ENCODE measurements around the gene SPDYE6.
A peak's percentile ranks its signal among the peaks of the same experiment; 100 is the strongest.
"Not testable (repeated sequence)": the region's sequence is repeated elsewhere in the genome, so short reads cannot be mapped to it uniquely, and the experiment has no call there.

SPDYE6 gene

GRCh38 chr7:102390697-102391484 is 34.6 kb upstream of the SPDYE6 start:
- Histone ChIP-seq H3K9ac (ENCODE audit: low read depth, low read length) (no peak overlapping the region), H3K9me3 (ENCODE audit: control insufficient read depth, insufficient read depth, low read length) (no peaks in the 10 kb centered on the region), H3K4me3 (ENCODE audit: low read depth, low read length) (no peak overlapping the region), H3K36me3 (ENCODE audit: control insufficient read depth, insufficient read depth, low read length) (peaks cover 23% of the 10 kb centered on the region), H3K27ac (ENCODE audit: low read depth, low read length) (no peak overlapping the region), H3K27me3 (ENCODE audit: control insufficient read depth, insufficient read depth, low read length) (no peaks in the 10 kb centered on the region), H3K4me1 (ENCODE audit: control insufficient read depth, insufficient read depth, low read length) (0 out of 2 replicates have a peak, but pooled peaks cover 2% of the 10 kb centered on the region)

- H3K4me3 ChIP-seq (ENCODE audit: low read depth, low read length): no peak overlapping the region
- H3K9me3 ChIP-seq (ENCODE audit: control insufficient read depth, insufficient read depth, low read length): no peaks in the 10 kb centered on the region
- H3K9ac ChIP-seq (ENCODE audit: low read depth, low read length): no peak overlapping the region
- no peaks in the 10 kb centered on the region for H3K27me3 ChIP-seq (ENCODE audit: control insufficient read depth, insufficient read depth, low read length)
- H3K36me3 ChIP-seq (ENCODE audit: control insufficient read depth, insufficient read depth, low read length): peaks cover 23% of the 10 kb centered on the region
- no peaks in the 10 kb centered on the region for H3K4me1 ChIP-seq (ENCODE audit: control insufficient read depth, insufficient read depth, low read length)
- no peak overlapping the region for H3K27ac ChIP-seq (ENCODE audit: low read depth, low read length)
Observed at GRCh38 chr7:102389810-102390209, 33.6 kb upstream of the SPDYE6 start.

GRCh38 chr7:102387064-102387463 is 30.8 kb upstream of the SPDYE6 start:
- no peaks in the 10 kb centered on the region for H3K9me3 ChIP-seq (ENCODE audit: control insufficient read depth, insufficient read depth, low read length)
- H3K4me3 ChIP-seq (ENCODE audit: low read depth, low read length): no peak overlapping the region
- no peaks in the 10 kb centered on the region for H3K4me1 ChIP-seq (ENCODE audit: control insufficient read depth, insufficient read depth, low read length)
- H3K36me3 ChIP-seq (ENCODE audit: control insufficient read depth, insufficient read depth, low read length): peaks cover 12% of the 10 kb centered on the region
- no peak overlapping the region for H3K27ac ChIP-seq (ENCODE audit: low read depth, low read length)
- no peak overlapping the region for H3K9ac ChIP-seq (ENCODE audit: low read depth, low read length)
- no peaks in the 10 kb centered on the region for H3K27me3 ChIP-seq (ENCODE audit: control insufficient read depth, insufficient read depth, low read length)

GRCh38 chr7:102381696-102382425 is 25.6 kb upstream of the SPDYE6 start:
- not testable (repeated sequence) for H3K27me3 ChIP-seq (ENCODE audit: control insufficient read depth, insufficient read depth, low read length); H3K4me3 ChIP-seq (ENCODE audit: low read depth, low read length); H3K9me3 ChIP-seq (ENCODE audit: control insufficient read depth, insufficient read depth, low read length); H3K9ac ChIP-seq (ENCODE audit: low read depth, low read length)
- peaks cover 11% of the 10 kb centered on the region for H3K4me1 ChIP-seq (ENCODE audit: control insufficient read depth, insufficient read depth, low read length)
- peak overlapping the region; percentile 90 for H3K27ac ChIP-seq (ENCODE audit: low read depth, low read length)
- peaks cover 34% of the 10 kb centered on the region for H3K36me3 ChIP-seq (ENCODE audit: control insufficient read depth, insufficient read depth, low read length)

- not testable (repeated sequence) for H3K4me3 ChIP-seq (ENCODE audit: low read depth, low read length); H3K27me3 ChIP-seq (ENCODE audit: control insufficient read depth, insufficient read depth, low read length); H3K9me3 ChIP-seq (ENCODE audit: control insufficient read depth, insufficient read depth, low read length); H3K9ac ChIP-seq (ENCODE audit: low read depth, low read length)
- peak overlapping the region; percentile 90 for H3K27ac ChIP-seq (ENCODE audit: low read depth, low read length)
- H3K36me3 ChIP-seq (ENCODE audit: control insufficient read depth, insufficient read depth, low read length): peaks cover 33% of the 10 kb centered on the region
- peaks cover 11% of the 10 kb centered on the region for H3K4me1 ChIP-seq (ENCODE audit: control insufficient read depth, insufficient read depth, low read length)
Observed at GRCh38 chr7:102380837-102381236, 24.6 kb upstream of the SPDYE6 start.

- no peak overlapping the region for H3K27ac ChIP-seq (ENCODE audit: low read depth, low read length)
- H3K9ac ChIP-seq (ENCODE audit: low read depth, low read length): no peak overlapping the region
- no peak overlapping the region for H3K4me3 ChIP-seq (ENCODE audit: low read depth, low read length)
- H3K4me1 ChIP-seq (ENCODE audit: control insufficient read depth, insufficient read depth, low read length): peaks cover 11% of the 10 kb centered on the region
- no peaks in the 10 kb centered on the region for H3K9me3 ChIP-seq (ENCODE audit: control insufficient read depth, insufficient read depth, low read length)
- peaks cover 36% of the 10 kb centered on the region for H3K36me3 ChIP-seq (ENCODE audit: control insufficient read depth, insufficient read depth, low read length)
- no peaks in the 10 kb centered on the region for H3K27me3 ChIP-seq (ENCODE audit: control insufficient read depth, insufficient read depth, low read length)
Observed at GRCh38 chr7:102376964-102377466, 20.8 kb upstream of the SPDYE6 start.

GRCh38 chr7:102372796-102373195 is 16.6 kb upstream of the SPDYE6 start:
- not testable (repeated sequence) for H3K4me1 ChIP-seq (ENCODE audit: control insufficient read depth, insufficient read depth, low read length); H3K27ac ChIP-seq (ENCODE audit: low read depth, low read length); H3K4me3 ChIP-seq (ENCODE audit: low read depth, low read length); H3K9ac ChIP-seq (ENCODE audit: low read depth, low read length); H3K27me3 ChIP-seq (ENCODE audit: control insufficient read depth, insufficient read depth, low read length); H3K9me3 ChIP-seq (ENCODE audit: control insufficient read depth, insufficient read depth, low read length)
- H3K36me3 ChIP-seq (ENCODE audit: control insufficient read depth, insufficient read depth, low read length): peaks cover 17% of the 10 kb centered on the region

GRCh38 chr7:102370038-102370437 is 13.8 kb upstream of the SPDYE6 start:
- not testable (repeated sequence) for H3K36me3 ChIP-seq (ENCODE audit: control insufficient read depth, insufficient read depth, low read length); H3K9me3 ChIP-seq (ENCODE audit: control insufficient read depth, insufficient read depth, low read length); H3K27ac ChIP-seq (ENCODE audit: low read depth, low read length); H3K4me1 ChIP-seq (ENCODE audit: control insufficient read depth, insufficient read depth, low read length); H3K4me3 ChIP-seq (ENCODE audit: low read depth, low read length); H3K27me3 ChIP-seq (ENCODE audit: control insufficient read depth, insufficient read depth, low read length); H3K9ac ChIP-seq (ENCODE audit: low read depth, low read length)

- H3K27ac ChIP-seq (ENCODE audit: low read depth, low read length); H3K9ac ChIP-seq (ENCODE audit: low read depth, low read length); H3K4me1 ChIP-seq (ENCODE audit: control insufficient read depth, insufficient read depth, low read length); H3K36me3 ChIP-seq (ENCODE audit: control insufficient read depth, insufficient read depth, low read length); H3K27me3 ChIP-seq (ENCODE audit: control insufficient read depth, insufficient read depth, low read length); H3K9me3 ChIP-seq (ENCODE audit: control insufficient read depth, insufficient read depth, low read length); H3K4me3 ChIP-seq (ENCODE audit: low read depth, low read length): not testable (repeated sequence)
Observed at GRCh38 chr7:102365390-102365789, 9.1 kb upstream of the SPDYE6 start.

- not testable (repeated sequence) for H3K27me3 ChIP-seq (ENCODE audit: control insufficient read depth, insufficient read depth, low read length); H3K4me1 ChIP-seq (ENCODE audit: control insufficient read depth, insufficient read depth, low read length); H3K9me3 ChIP-seq (ENCODE audit: control insufficient read depth, insufficient read depth, low read length); H3K9ac ChIP-seq (ENCODE audit: low read depth, low read length); H3K36me3 ChIP-seq (ENCODE audit: control insufficient read depth, insufficient read depth, low read length)
- H3K27ac ChIP-seq (ENCODE audit: low read depth, low read length): peak overlapping the region; percentile 73
- H3K4me3 ChIP-seq (ENCODE audit: low read depth, low read length): peak overlapping the region; percentile 74
Observed at GRCh38 chr7:102364394-102364886, 8.2 kb upstream of the SPDYE6 start.
